Nephron (organoid): ENCODE measurements around the gene ABCA7.

Experiments used
- H3K27ac Mint-ChIP-seq, 3 experiments: 2 replicates each; pipeline ENCODE4 v1.8.0; 2020; ENCODE audit warnings: mixed read lengths in 3 of 3, mild to moderate bottlenecking in 2 of 3, moderate library complexity in 1 of 3
- H3K27me3 Mint-ChIP-seq: 2 replicates; pipeline ENCODE4 v1.8.0; 2021; ENCODE audit warnings: low read depth, mild to moderate bottlenecking, moderate library complexity, mixed read lengths
- H3K36me3 Mint-ChIP-seq: 2 replicates; pipeline ENCODE4 v1.8.0; 2020; ENCODE audit warnings: low read depth, mixed read lengths
- H3K4me1 Mint-ChIP-seq: 2 replicates; pipeline ENCODE4 v1.8.0; 2020; ENCODE audit warnings: mixed read lengths
- H3K4me3 Mint-ChIP-seq, 3 experiments: 2 replicates each; pipeline ENCODE4 v1.8.0; 2020; ENCODE audit warnings: mild to moderate bottlenecking in 3 of 3, mixed read lengths in 3 of 3, moderate library complexity in 2 of 3
- H3K9me3 Mint-ChIP-seq: 2 replicates; pipeline ENCODE4 v1.8.0; 2020; ENCODE audit warnings: mixed read lengths
- CTCF ChIP-seq, 3 experiments: fragments of 200-600 bp; sonication (generic); IDR thresholded peaks; one replicate each; pipeline ENCODE4 v1.5.0; 2021; ENCODE audit warnings: antibody characterized with exemption in 3 of 3; ENCODE audit not compliant: unreplicated experiment in 3 of 3

Gene ABCA7

GRCh38 chr19:1047696-1048147, 7.8 kb downstream of the ABCA7 start:
- Mint-ChIP-seq H3K27me3 (no peaks in the 10 kb centered on the region), H3K4me3 (no peak overlapping the region), H3K36me3 (no peaks in the 10 kb centered on the region), H3K27ac (no peak overlapping the region), H3K4me1 (no peaks in the 10 kb centered on the region), H3K9me3 (no peaks in the 10 kb centered on the region)
- no peak for TF ChIP-seq CTCF (IDR thresholded peaks at IDR 0.05; ENCODE audit: unreplicated experiment in 3 of 3)

- no peak for TF ChIP-seq CTCF (IDR thresholded peaks at IDR 0.05; ENCODE audit: unreplicated experiment in 3 of 3)
- H3K9me3 Mint-ChIP-seq, result no peaks in the 10 kb centered on the region
- H3K4me3 Mint-ChIP-seq, result no peak overlapping the region
- no peaks in the 10 kb centered on the region for H3K4me1 Mint-ChIP-seq
- no peak overlapping the region for H3K27ac Mint-ChIP-seq
- H3K36me3 Mint-ChIP-seq, result no peaks in the 10 kb centered on the region
- no peaks in the 10 kb centered on the region for H3K27me3 Mint-ChIP-seq
Measured at GRCh38 chr19:1049106-1049505, 9.2 kb downstream of the ABCA7 start.

- no peaks in the 10 kb centered on the region for H3K36me3 Mint-ChIP-seq
- no peak for TF ChIP-seq CTCF (IDR thresholded peaks at IDR 0.05; ENCODE audit: unreplicated experiment in 3 of 3)
- H3K27me3 Mint-ChIP-seq, result no peaks in the 10 kb centered on the region
- no peaks in the 10 kb centered on the region for H3K9me3 Mint-ChIP-seq
- H3K27ac Mint-ChIP-seq, result no peak overlapping the region
- no peaks in the 10 kb centered on the region for H3K4me1 Mint-ChIP-seq
- H3K4me3 Mint-ChIP-seq, result no peak overlapping the region
Measured at GRCh38 chr19:1049800-1050199, 9.9 kb downstream of the ABCA7 start.

- Mint-ChIP-seq H3K36me3 (no peaks in the 10 kb centered on the region), H3K27ac (peak overlapping the region; percentile 23 to 84 (median 37)), H3K9me3 (no peaks in the 10 kb centered on the region), H3K4me1 (no peaks in the 10 kb centered on the region), H3K4me3 (no peak overlapping the region), H3K27me3 (no peaks in the 10 kb centered on the region)
- TF ChIP-seq CTCF (IDR thresholded peaks at IDR 0.05; ENCODE audit: unreplicated experiment in 3 of 3), result no peak
Measured at GRCh38 chr19:1050989-1051788, 11.3 kb downstream of the ABCA7 start.

GRCh38 chr19:1051791-1052190, 11.9 kb downstream of the ABCA7 start:
- TF ChIP-seq CTCF (IDR thresholded peaks at IDR 0.05; ENCODE audit: unreplicated experiment in 3 of 3), result no peak
- Mint-ChIP-seq H3K36me3 (no peaks in the 10 kb centered on the region), H3K4me3 (no peak overlapping the region), H3K9me3 (no peaks in the 10 kb centered on the region), H3K27me3 (no peaks in the 10 kb centered on the region), H3K27ac (peak overlapping the region; percentile 23 to 84 (median 37)), H3K4me1 (no peaks in the 10 kb centered on the region)
